GM18870 (cell line): ENCODE data around the gene ABCE1.
A peak's percentile ranks its signal among the peaks of the same experiment; 100 is the strongest.

Experiments
- ATAC-seq: cut with Tn5 transposase; IDR thresholded peaks from one replicate; pipeline ENCODE4 v1.9.1; 2021; ENCODE audit warnings: moderate library complexity; ENCODE audit not compliant: unreplicated experiment

ABCE1 gene

DNA sequence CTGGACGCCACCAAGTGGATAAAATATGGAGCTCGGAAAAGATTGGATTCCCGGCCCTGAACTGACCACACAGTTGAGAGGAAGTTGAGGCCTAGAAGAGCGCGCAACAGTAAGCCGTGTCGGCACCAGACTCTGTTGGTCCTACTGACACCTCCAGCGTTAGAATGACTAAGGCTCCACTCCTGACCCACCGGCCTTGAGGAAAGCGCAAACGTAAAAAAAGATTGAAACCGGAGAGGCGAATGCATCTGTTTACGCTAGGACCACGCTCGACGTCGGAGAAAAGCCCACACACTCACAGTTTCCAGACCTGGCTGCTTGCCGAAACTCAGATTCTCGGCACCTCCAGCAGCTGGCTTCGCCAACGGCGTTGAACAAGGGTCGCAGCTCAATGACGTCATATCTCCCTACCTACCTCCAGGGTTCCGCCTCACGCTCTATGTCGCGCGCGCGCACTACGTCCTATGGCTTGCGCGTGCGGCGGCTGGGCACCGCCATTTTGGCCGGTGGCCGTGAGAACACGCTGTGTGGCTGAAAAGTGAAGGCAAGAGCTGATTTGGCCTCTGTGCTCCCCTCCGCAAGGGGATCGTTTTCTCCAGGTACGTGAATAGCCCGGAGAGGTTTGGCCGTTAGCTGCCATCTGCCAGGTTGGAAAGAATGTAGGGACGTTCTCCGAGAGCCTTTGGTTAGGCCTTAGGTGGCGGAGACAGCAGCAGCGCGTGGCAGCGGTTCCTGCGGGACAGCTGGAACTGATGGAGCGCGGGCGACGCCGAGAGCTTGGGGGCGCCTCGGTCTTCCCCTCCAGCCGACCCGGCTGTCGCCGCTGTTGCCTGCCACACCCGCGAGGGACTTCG lies at the start of gene ABCE1, which contains the start of gene ANAPC10:
Gene ABCE1, plus strand, starts transcription at position 491 of the 854 bp plus-strand sequence. CDS start 6,102 bp downstream, outside the sequence.
Gene ANAPC10, minus strand, starts transcription at position 376 of the 854 bp plus-strand sequence. CDS start 2,097 bp downstream, outside the sequence.
- ATAC-seq: peak; percentile 61

- ATAC-seq: no peak
Measured at GRCh38 chr4:145048817-145049216, 49.3 kb upstream of the ABCE1 start.

GRCh38 chr4:145049241-145049640 lies 48.9 kb upstream of the ABCE1 start:
- no peak for ATAC-seq

- no peak for ATAC-seq
Measured at GRCh38 chr4:145055533-145056257, 42.4 kb upstream of the ABCE1 start.

DNA sequence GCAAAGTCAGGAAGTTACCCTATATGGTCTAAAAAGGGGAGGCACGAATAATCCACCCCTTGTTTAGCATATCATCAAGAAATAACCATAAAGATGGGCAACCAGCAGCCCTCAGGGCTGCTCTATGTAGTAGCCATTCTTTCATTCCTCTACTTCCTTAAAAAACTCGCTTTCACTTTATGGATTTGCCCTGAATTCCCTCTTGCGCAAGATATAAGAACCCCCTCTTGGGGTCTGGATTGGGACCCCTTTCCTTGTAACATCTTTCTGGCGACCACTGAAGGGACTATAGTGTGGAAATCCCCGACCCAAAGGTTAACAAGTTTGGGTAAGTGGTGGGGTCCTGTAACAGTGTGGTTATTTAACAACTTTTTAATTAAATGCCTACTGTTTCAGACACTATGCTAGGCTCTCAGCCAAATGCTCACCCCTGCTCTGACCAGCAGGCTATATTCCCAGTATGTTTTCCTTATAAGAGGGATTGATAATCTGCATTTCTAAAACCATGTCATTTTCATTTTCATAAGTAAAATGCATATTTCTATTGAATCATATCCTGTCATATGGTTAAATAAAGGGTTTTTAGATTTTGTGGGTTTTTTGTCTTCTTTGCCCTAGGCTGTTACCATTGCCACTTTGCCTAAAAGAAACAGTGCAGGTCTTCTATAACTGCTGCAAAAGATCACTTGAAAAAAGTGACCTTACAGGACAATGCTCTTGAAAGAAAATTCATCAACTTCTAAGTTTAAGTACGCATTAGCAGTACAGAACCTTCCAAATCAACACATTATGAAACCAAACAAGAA lies 41.6 kb upstream of the ABCE1 start:
- no peak for ATAC-seq

DNA sequence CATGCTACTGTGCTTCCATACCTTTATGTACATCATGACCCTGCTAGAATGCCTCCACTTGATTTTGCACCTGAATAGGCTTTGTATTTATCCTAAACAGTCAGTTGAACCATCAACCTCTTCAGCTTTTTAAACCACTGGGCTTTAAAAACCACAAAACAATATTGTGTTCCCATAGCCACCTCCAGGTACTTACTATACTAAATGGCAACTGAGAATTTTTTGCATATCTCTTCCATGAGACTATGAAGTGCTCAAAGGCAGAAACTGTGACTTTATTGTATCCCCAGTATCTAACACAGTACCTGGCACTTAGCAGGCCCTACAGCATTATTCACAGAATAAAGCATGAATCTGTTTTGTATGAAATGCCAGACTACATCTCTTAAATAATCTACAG lies 39.9 kb upstream of the ABCE1 start:
- no peak for ATAC-seq

- ATAC-seq: peak; percentile 81
Measured at GRCh38 chr4:145061318-145061920, 36.7 kb upstream of the ABCE1 start.

GRCh38 chr4:145066063-145066501 lies 32.0 kb upstream of the ABCE1 start:
- no peak for ATAC-seq

GRCh38 chr4:145069361-145069760 lies 28.8 kb upstream of the ABCE1 start:
- ATAC-seq: no peak

DNA sequence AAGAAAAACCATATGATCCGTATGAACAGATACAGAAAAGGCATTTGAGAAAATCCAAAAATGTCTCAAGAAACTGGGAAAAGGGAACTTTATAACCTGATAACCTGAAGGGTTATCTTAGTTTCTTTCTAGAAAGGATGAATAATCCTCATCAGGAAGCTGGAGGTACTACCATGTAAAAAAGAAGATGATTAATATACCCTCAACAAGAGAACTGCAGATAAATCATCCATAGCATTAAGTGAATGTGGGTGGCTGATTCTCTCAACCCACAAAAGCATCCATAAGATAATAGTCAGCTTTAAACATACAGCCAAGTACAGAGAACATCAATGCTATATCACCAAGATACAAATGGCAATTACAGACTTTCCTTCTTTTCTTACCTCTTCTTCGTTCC lies 26.6 kb upstream of the ABCE1 start:
- no peak for ATAC-seq

- no peak for ATAC-seq
Measured at GRCh38 chr4:145075742-145076468, 22.2 kb upstream of the ABCE1 start.

DNA sequence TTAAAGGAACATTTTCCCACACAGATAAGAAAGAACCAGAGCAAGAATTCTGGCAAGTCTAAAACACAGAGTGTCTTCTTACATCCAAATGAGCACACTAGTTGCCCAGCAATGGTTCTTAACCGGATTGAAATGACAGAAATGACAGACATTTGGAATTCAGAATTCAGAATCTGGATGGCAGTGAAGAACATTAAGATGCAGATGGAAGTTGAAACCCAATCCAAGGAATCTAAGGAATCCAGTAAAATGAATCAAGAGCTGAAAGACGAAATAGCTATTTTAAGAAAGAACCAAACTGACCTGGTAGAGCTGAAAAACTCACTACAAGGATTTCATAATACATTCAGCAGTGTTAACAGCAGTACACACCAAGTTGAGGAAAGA lies 21.6 kb upstream of the ABCE1 start:
- no peak for ATAC-seq

DNA sequence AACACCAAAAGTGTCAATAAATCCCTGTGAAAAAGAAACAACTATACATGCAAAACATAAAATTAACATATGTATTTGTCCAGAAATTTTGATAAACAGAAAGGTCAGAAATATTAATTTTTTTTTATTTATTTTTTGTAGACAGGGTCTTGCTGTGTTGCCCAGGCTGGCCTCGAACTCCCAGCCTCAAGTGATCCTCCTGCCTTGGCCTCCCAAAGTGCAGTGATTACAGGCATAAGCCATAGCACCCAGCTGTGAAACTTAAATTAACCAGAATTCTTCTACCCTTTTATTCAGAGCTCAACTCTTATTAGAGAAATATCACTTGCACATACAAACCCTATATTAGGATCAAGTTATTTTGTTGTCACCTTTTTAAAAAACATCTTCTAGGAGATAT lies 16.4 kb upstream of the ABCE1 start:
- ATAC-seq: no peak

DNA sequence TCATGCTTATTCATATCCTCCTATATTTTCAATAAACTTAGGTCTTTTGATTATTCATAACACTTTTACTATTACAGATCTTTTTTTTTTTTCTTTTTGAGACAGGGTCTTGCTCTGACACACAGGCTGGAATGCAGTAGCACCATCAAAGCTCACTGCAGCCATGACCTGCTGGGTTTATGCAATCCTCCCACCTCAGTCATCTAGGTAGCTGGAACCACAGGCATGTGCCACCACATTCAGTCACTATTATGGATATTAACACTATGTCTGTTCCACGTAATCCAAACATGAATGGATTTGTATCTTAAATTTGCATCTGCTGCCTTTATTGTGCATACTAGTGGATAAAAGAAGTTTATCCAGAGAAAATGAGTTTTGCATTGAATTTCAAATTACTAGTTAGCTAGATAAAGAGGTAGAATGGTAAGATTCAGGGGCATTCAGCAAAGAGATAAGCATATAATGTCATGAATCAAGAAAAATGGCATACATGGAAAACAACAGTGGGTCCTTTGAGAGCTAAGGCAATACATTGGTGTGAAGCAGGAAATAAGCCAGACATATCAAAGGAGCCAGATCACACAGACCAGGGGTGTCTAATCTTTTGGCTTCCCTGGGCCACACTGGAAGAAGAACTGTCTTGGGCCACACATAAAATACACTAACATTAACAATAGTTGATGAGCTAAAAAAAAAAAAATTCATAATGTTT lies 14.1 kb upstream of the ABCE1 start:
- ATAC-seq: no peak

DNA sequence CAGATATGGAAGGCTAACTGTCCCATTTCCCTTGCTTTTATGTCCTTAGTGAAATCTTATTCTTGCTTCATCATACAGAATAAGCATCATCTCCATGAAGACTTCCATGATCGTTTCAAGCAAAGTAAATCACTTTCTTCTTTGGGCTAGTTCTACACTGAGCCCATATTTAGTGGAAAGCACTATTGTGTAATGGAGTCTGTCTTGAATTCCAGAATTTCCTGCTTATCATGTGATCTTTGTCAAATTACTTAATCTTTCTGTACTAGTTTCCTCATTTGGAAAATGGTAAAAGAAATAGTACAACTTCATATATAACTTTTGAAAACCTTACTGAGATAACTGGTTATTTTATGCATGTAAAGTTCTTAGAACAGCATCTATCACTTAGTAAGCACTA lies 7.7 kb upstream of the ABCE1 start:
- ATAC-seq: no peak

- ATAC-seq: no peak
Measured at GRCh38 chr4:145093638-145094037, 4.5 kb upstream of the ABCE1 start.

DNA sequence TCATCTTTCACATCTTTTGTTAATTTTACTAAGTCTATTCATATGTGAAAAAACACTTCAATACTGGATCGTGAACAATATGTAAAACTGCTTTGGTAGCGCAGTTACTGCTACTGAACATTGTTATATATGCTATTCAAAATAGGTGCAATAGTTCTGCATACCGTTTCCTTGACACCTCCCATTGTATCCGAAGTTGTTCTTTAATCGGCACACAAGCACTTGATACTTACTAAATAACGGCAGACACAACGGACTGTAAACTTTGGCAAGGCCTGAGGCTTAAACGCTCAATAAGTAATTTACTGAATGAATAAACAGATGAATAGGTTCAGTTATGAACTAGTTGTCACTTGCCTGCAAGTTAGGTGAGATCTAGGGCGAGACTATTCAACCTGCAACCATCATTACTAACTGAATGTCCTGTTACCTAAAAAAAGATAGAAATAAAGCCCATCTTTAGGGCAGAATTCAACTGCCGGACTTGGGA lies 735 bp upstream of the ABCE1 start:
- no peak for ATAC-seq

GRCh38 chr4:145098675-145099037 lies 545 bp downstream of the ABCE1 start:
- peak; percentile 23 for ATAC-seq

GRCh38 chr4:145099653-145100052 lies 1.5 kb downstream of the ABCE1 start:
- no peak for ATAC-seq
